Measurements from ENCODE around the gene STK11.

STK11 gene

GRCh38 chr19:1173845-1174809, 31.5 kb upstream of the STK11 start, which contains the start of gene SBNO2:
TSS of gene SBNO2 (minus strand) at chr19:1174268. CDS start at chr19:1154276, 19,992 bp downstream.
- DNase-seq (ENCODE audit: extremely low spot score): peak; percentile 100
- POLR2A ChIA-PET: interaction anchor here (0.6 kb wide), 1 partner anchor 314 kb away, joined by 3 read pairs; no protein-coding TSS in a partner anchor
- CTCF ChIA-PET: interaction anchor here (1.0 to 2.2 kb wide), 4 partner anchors 19 to 64 kb away, joined by 4 to 13 read pairs (median 5); partner anchors contain the start of gene CBARP
- TF ChIP-seq CTCF (IDR thresholded peaks at IDR 0.05; ENCODE audit: control extremely low read depth, extremely low read depth, low read depth, missing control alignments): no peak

- ChIA-PET CTCF (interaction anchor here (1.1 kb wide), 2 partner anchors 16 to 34 kb away, joined by 3 read pairs; no protein-coding TSS in a partner anchor), POLR2A (no interaction called here)
- TF ChIP-seq CTCF (IDR thresholded peaks at IDR 0.05; ENCODE audit: control extremely low read depth, extremely low read depth, low read depth, missing control alignments): no peak
- no peak for DNase-seq (ENCODE audit: extremely low spot score)
These were observed 28.1 kb upstream of the STK11 start for GRCh38 chr19:1177322-1178114.

GRCh38 chr19:1181606-1182005, 24.0 kb upstream of the STK11 start:
- no peak for DNase-seq (ENCODE audit: extremely low spot score)
- TF ChIP-seq CTCF (IDR thresholded peaks at IDR 0.05; ENCODE audit: control extremely low read depth, extremely low read depth, low read depth, missing control alignments): no peak
- POLR2A ChIA-PET: no interaction called here
- CTCF ChIA-PET: interaction anchor here (1.6 to 1.7 kb wide), 2 partner anchors 13 to 68 kb away, joined by 3 to 6 read pairs; no protein-coding TSS in a partner anchor

- POLR2A ChIA-PET: no interaction called here
- CTCF ChIA-PET: interaction anchor here (1.3 to 1.7 kb wide), 3 partner anchors 13 to 69 kb away, joined by 3 to 6 read pairs (median 4); no protein-coding TSS in a partner anchor
- DNase-seq (ENCODE audit: extremely low spot score): no peak
- no peak for TF ChIP-seq CTCF (IDR thresholded peaks at IDR 0.05; ENCODE audit: control extremely low read depth, extremely low read depth, low read depth, missing control alignments)
These were observed 23.5 kb upstream of the STK11 start for GRCh38 chr19:1182068-1182467.

- CTCF ChIA-PET: interaction anchor here (1.3 to 1.7 kb wide), 3 partner anchors 12 to 70 kb away, joined by 3 to 6 read pairs (median 4); no protein-coding TSS in a partner anchor
- no peak for TF ChIP-seq CTCF (IDR thresholded peaks at IDR 0.05; ENCODE audit: control extremely low read depth, extremely low read depth, low read depth, missing control alignments)
- no peak for DNase-seq (ENCODE audit: extremely low spot score)
- POLR2A ChIA-PET: no interaction called here
These were observed 22.9 kb upstream of the STK11 start for GRCh38 chr19:1182727-1183126.
